RWPE1 (cell line): ENCODE data around the gene FBXW9.
A peak's percentile ranks its signal among the peaks of the same experiment; 100 is the strongest.
"Not testable (repeated sequence)": the region's sequence is repeated elsewhere in the genome, so short reads cannot be mapped to it uniquely, and the experiment has no call there.

ENCODE experiments used
- CTCF ChIA-PET: fragments of 350-600 bp; sonication (Branson Sonifier 250); formaldehyde crosslinking; extraction: SDS; loops from one replicate; lab custom pipeline; 2021; lab: Yijun Ruan, JAX
- POLR2A ChIA-PET: fragments of 400-600 bp; formaldehyde crosslinking; extraction: SDS; loops from one replicate; lab custom pipeline; 2020; ENCODE audit warnings: antibody characterized with exemption; ENCODE audit not compliant: low non-redundant PET; lab: Yijun Ruan, JAX
- DNase-seq: peaks from one replicate; pipeline ENCODE4 v3.0.0; 2012; ENCODE audit warnings: low spot score
- H3K27ac ChIP-seq: fragments of 450-650 bp; 2 replicates; pipeline ENCODE4 v1.5.1; 2017
- TF ChIP-seq, protein P1 (sequence below): fragments of 450-650 bp; conservative IDR thresholded peaks from 2 replicates; pipeline ENCODE4 v1.5.1; 2017; ENCODE audit warnings: low read depth, mild to moderate bottlenecking

Gene FBXW9

DNA sequence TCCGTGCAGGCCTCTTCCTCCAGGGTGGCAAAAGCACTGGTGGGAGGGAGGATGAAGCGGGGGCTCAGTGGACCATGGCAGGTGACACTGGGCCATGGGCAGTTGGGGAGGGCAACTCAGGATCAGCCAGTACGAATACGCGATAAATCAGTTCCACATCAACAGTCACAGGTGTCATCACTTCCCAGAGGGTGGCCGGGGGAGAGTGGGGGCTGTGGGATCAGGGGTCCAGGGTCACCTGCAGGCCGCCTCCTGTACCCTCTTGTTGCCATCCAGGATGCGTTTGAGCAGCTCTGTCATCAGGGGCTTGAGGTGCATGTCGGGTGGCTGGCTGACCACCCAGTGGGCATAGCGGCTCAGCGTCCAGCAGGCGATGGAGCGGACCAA, 9.9 kb upstream of the FBXW9 start:
- H3K27ac ChIP-seq = peak overlapping the region; percentile 26
- TF ChIP-seq, protein P1, sequence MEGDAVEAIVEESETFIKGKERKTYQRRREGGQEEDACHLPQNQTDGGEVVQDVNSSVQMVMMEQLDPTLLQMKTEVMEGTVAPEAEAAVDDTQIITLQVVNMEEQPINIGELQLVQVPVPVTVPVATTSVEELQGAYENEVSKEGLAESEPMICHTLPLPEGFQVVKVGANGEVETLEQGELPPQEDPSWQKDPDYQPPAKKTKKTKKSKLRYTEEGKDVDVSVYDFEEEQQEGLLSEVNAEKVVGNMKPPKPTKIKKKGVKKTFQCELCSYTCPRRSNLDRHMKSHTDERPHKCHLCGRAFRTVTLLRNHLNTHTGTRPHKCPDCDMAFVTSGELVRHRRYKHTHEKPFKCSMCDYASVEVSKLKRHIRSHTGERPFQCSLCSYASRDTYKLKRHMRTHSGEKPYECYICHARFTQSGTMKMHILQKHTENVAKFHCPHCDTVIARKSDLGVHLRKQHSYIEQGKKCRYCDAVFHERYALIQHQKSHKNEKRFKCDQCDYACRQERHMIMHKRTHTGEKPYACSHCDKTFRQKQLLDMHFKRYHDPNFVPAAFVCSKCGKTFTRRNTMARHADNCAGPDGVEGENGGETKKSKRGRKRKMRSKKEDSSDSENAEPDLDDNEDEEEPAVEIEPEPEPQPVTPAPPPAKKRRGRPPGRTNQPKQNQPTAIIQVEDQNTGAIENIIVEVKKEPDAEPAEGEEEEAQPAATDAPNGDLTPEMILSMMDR = no peak
- CTCF ChIA-PET = interaction anchor here (0.6 kb wide), 1 partner anchor 935 kb away, joined by 3 read pairs; no protein-coding TSS in a partner anchor
- POLR2A ChIA-PET = no interaction called here
- DNase-seq = no peak

DNA sequence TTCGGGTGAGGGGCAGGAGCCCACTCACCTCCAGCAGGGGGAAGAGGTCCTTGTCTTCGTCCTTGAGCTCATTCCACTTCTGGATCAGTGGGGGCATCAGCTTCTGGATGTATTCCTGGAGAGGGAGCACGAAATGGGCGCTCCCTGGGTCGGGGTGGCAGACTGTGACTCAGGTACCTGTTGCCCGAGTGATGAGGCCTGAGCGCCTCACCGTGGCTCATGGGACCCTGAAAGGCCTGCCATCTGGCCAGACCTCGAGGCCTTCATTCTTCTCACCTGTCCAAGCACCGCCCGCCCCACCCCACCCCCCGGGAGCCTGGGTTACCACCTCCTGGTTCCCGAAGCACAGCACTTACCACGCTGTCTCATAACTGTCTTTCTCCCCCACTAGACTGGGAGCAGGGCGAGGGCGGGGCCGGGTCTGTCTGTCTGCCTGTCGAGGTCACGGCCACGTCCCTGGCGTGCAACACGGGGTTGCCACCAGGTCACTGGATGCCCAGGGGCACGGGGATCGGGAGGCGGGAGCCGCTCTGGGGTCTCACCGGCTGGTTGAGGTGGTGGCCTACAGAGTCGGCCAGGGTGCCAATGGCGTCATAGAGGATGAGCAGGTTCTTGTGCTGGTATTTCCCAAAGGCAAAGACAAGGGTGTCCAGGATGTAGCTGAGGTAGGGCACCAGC, 9.4 kb upstream of the FBXW9 start:
- TF ChIP-seq, protein P1 = no peak
- no peak for DNase-seq
- POLR2A ChIA-PET = no interaction called here
- peak overlapping the region; percentile 26 for H3K27ac ChIP-seq
- CTCF ChIA-PET = interaction anchor here (0.6 to 1.5 kb wide), 2 partner anchors 90 to 935 kb away, joined by 3 to 5 read pairs; no protein-coding TSS in a partner anchor

DNA sequence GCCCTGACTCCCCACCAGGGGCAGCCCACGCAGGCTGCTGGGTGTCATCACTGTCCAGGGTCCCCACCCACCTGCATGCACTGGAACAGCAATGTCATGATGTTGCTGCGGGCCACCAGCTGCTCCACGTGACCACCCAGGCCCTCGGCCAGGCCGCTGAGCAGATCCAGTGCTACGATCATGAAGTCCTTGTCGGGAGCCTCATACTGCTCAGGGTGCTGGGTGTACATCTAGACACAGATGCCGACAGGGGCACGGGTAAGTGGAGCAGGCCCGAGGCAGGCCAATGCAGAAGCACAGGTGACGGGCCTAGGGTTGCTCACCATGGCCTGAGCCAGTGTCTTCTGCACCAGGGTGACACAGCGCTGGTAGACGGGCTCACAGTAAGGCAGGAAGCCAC, 8.7 kb upstream of the FBXW9 start:
- TF ChIP-seq, protein P1 = no peak
- DNase-seq = no peak
- POLR2A ChIA-PET = no interaction called here
- CTCF ChIA-PET = interaction anchor here (1.5 kb wide), 1 partner anchor 91 kb away, joined by 5 read pairs; no protein-coding TSS in a partner anchor
- peak overlapping the region; percentile 26 for H3K27ac ChIP-seq

DNA sequence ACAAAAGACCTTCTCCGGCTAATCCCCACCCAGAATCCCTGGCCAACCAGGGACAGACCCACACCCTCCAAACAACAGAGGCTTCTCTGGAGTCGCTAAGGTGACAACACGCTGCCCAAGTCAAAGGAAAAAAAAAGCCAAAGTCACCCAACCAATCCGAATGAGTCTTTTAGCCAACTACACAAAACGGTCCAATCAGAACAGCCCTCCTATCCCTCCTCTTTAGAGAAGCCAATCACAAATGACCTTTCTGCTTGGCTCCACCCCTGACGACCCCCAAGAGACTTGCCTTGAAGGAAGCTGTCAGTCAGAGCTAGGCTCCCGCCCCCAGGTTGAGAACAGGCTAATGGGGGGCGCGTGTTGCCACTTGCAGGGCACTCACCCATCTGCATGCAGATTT, 6.6 kb upstream of the FBXW9 start:
- POLR2A ChIA-PET = no interaction called here
- TF ChIP-seq, protein P1 = no peak
- CTCF ChIA-PET = interaction anchor here (0.7 kb wide), 2 partner anchors 57 to 1004 kb away, joined by 3 to 4 read pairs; no protein-coding TSS in a partner anchor
- DNase-seq = peak; percentile 75
- peak overlapping the region; percentile 24 for H3K27ac ChIP-seq

DNA sequence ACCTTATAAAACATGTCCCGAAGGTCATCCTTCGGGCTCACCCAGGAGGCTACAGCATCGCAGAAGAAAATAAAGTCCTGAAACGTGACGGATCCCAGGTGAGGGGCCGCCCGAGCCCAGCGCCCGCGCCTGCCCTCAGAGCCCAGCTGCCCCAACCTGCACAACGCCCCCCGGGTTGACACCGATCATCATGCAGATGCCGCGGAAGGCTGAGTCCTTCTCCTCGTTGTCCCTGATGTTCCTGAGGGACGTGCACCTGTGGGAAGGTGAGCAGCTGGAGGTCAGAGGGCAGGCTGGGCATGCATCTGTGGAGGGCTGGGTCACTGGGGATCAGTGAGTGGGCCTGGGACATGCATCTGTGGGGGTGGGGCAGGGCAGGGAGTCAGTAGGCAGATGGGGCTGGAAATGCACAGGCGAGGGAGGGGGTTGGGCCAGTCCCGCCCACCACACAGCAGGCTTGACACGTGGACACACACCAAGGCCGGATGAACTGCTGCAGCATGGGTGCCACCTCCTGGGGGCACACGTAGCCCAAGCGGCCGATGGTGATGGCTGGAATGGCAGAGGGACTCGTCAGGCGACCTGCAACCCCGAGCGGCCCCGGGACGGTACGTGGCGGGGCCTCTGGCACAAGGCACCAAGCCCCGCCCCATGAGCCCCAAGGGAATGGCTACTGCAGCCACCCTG, 5.3 kb upstream of the FBXW9 start:
- CTCF ChIA-PET = interaction anchor here (0.7 kb wide), 1 partner anchor 887 kb away, joined by 4 read pairs; no protein-coding TSS in a partner anchor
- POLR2A ChIA-PET = interaction anchor here (0.7 kb wide), 1 partner anchor 15 kb away, joined by 6 read pairs; no protein-coding TSS in a partner anchor
- TF ChIP-seq, protein P1 = no peak
- DNase-seq = no peak
- peak overlapping the region; percentile 42; the same call in 1 of the 2 replicates for H3K27ac ChIP-seq

DNA sequence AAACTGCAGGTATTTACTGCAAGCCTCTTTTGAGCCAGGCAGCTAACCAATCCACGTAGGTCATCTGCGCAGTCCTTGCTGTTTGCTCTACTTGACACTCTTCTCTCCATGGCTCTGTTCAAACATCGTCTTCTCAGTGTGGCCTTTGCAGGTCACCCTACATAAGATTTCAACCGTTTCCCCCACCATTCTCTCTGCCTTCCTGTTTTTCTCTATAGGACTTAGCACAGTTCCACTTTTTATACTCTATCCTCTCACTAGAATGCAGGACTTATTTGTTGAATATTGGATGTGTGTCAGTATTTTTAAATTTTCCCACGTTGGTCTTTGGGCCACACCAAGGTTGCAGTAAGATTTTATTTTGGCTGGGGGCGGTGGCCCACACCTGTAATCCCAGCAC, 1.7 kb upstream of the FBXW9 start:
- peak overlapping the region; percentile 86 for H3K27ac ChIP-seq
- ChIA-PET POLR2A (no interaction called here), CTCF (no interaction called here)
- no peak for DNase-seq
- TF ChIP-seq, protein P1 = no peak

DNA sequence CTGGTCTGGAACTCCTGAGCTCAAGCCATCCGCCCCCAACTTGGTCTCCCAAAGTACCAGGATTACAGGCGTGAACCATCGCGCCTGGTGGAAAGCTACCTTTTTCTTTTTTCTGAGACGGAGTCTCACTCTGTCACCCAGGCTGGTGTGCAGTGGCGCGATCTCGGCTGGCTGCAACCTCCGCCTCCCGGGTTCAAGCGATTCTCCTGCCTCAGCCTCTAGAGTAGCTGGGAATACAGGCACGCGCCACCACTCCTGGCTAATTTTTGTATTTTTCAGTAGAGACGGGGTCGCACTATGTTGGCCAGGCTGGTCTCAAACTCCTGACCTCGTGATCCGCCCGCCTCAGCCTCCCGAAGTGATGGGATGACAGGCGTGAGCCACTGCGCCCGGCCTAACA, 994 bp upstream of the FBXW9 start:
- peak overlapping the region; percentile 86 for H3K27ac ChIP-seq
- ChIA-PET POLR2A (interaction anchor here (0.5 to 0.6 kb wide), 2 partner anchors 38 to 71 kb away, joined by 5 to 10 read pairs; no protein-coding TSS in a partner anchor), CTCF (interaction anchor here (0.6 to 0.9 kb wide), 2 partner anchors 10 to 13 kb away, joined by 3 read pairs; no protein-coding TSS in a partner anchor)
- DNase-seq = not testable (repeated sequence)
